Liver (tissue), 3 donors: Measurements from ENCODE around the gene KSR2.

Experiments
- RAD21 ChIP-seq, 2 donors: IDR thresholded peaks; 2 replicates each; pipeline ENCODE4 v1.6.1; 2016; ENCODE audit warnings: antibody characterized with exemption in 2 of 2, mild to moderate bottlenecking in 2 of 2
- RXRA ChIP-seq, 2 donors: IDR thresholded peaks; 2 replicates each; pipeline ENCODE4 v1.6.1; 2017 to 2018; ENCODE audit warnings: antibody characterized with exemption in 2 of 2, mild to moderate bottlenecking in 1 of 2
- TAF1 ChIP-seq: conservative IDR thresholded peaks from 2 replicates; pipeline ENCODE4 v1.6.1; 2016; ENCODE audit warnings: antibody characterized with exemption, mild to moderate bottlenecking
- YY1 ChIP-seq: IDR thresholded peaks from 2 replicates; pipeline ENCODE4 v1.6.1; 2016; ENCODE audit warnings: antibody characterized with exemption, mild to moderate bottlenecking
- TF ChIP-seq, protein P1 (sequence below): fragments of 150-350 bp; IDR thresholded peaks from 2 replicates; pipeline ENCODE4 v1.5.1; 2017; ENCODE audit warnings: improper control_type of control experiment, low read depth, low read length; ENCODE audit not compliant: missing input control
- donor health status: healthy.
- donor health status: healthy.

DNA sequence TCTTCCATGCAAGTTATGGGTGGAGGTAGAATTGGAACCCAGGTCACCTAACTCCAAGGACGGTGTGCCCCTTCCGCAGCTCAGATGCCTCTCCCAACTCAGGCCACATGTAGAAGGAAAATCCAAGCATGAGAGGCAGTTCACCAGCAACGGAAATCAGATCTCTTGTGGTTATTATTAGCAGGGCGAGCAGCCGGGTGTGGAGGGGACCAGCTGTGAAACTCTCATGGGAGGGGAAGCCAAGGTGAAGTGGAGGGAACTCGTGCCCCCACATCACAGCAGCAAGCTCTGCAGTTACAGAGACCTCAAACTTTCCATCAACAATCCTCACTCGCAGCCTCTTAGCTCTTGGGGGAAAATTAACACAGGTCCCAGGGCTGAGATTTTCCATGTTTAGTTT, 79.7 kb downstream of the KSR2 start:
- TF ChIP-seq, protein P1, sequence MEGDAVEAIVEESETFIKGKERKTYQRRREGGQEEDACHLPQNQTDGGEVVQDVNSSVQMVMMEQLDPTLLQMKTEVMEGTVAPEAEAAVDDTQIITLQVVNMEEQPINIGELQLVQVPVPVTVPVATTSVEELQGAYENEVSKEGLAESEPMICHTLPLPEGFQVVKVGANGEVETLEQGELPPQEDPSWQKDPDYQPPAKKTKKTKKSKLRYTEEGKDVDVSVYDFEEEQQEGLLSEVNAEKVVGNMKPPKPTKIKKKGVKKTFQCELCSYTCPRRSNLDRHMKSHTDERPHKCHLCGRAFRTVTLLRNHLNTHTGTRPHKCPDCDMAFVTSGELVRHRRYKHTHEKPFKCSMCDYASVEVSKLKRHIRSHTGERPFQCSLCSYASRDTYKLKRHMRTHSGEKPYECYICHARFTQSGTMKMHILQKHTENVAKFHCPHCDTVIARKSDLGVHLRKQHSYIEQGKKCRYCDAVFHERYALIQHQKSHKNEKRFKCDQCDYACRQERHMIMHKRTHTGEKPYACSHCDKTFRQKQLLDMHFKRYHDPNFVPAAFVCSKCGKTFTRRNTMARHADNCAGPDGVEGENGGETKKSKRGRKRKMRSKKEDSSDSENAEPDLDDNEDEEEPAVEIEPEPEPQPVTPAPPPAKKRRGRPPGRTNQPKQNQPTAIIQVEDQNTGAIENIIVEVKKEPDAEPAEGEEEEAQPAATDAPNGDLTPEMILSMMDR: no peak
- no peak for TF ChIP-seq TAF1
- TF ChIP-seq YY1: no peak
- TF ChIP-seq RXRA (IDR thresholded peaks at IDR 0.05): no peak
- no peak for TF ChIP-seq RAD21 (IDR thresholded peaks at IDR 0.05)
